Activated T-cell treated with anti-CD3 and anti-CD28 coated beads for 48 hours (primary cell): ENCODE data around the gene SPHK1.
A peak's percentile ranks its signal among the peaks of the same experiment; 100 is the strongest.
"Not testable (repeated sequence)": the region's sequence is repeated elsewhere in the genome, so short reads cannot be mapped to it uniquely, and the experiment has no call there.

Source experiments
- DNase-seq: peaks from one replicate; pipeline ENCODE4 v3.0.0-alpha.2; 2020; ENCODE audit warnings: low read depth

Gene SPHK1, protein sequence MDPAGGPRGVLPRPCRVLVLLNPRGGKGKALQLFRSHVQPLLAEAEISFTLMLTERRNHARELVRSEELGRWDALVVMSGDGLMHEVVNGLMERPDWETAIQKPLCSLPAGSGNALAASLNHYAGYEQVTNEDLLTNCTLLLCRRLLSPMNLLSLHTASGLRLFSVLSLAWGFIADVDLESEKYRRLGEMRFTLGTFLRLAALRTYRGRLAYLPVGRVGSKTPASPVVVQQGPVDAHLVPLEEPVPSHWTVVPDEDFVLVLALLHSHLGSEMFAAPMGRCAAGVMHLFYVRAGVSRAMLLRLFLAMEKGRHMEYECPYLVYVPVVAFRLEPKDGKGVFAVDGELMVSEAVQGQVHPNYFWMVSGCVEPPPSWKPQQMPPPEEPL

GRCh38 chr17:76384222-76384986 is at the start of gene SPHK1:
Gene SPHK1, plus strand, starts transcription at chr17:76384609. Its CDS starts 1,036 bp downstream, at chr17:76385645.
- peak; percentile 77 for DNase-seq

- DNase-seq: no peak
Observed at GRCh38 chr17:76335716-76336381, 48.6 kb upstream of the SPHK1 start.

DNA sequence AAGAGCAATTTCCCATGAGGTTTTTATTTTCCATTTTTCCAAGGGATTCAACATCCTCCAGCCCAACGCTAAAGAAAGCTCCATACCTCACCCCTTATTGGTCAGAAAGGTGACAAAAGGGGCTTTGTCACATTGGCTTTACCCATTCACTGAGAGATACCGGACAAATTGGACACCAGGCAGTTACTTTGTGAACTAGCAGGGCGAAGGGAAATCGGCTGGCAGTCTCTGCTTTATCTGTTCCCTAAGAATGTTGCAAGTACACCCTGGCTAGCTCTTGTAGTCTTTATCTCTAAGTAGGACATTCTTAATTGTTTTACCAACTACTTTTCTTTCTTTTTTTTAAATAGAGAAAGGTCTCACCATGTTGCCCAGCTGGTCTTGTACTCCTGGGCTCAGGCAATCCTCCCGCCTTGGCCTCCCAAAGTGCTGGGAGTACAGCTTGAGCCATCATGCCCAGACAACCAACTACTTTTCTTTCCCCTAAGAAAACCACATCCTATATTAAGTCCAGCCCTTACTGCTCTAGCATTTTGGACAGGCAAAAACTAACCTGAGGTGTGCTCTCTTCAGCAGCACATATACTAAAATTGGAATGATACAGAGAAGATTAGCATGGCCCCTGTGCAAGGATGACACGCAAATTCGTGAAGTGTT is 47.5 kb upstream of the SPHK1 start:
- no peak for DNase-seq

DNA sequence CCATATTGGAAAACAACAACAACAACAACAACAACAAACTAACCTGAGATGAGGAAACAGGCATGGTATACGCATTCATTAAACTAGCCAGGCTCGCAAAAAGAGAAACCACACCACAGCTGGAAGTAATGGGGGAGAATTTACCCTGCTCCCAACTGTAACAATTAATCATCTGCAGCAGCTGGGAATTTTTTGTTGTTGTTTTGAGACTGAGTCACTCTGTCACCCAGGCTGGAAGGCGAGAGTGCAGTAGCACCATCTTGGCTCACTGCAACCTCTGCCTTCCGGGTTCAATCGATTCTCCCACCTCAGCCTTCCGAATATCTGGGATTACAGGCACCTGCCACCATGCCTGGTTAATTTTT is 47.0 kb upstream of the SPHK1 start:
- DNase-seq: no peak

DNA sequence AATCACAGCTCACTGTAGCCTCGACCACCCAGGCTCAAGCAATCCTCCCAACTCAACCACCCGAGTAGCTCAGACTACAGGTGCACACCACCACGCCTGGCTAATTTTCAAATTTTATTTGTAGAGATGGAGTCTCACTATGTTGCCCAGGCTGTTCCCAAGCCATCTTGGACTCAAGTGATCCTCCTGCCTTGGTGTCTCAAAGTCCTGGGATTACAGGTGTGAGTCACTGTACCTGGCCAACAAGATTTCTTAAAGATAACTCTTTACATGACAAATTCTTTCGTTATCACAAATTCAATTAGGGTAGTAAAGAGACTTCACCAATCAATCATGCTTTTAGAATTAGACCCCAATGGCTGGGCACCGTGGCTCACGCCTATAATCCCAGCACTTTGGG is 43.1 kb upstream of the SPHK1 start:
- no peak for DNase-seq

DNA sequence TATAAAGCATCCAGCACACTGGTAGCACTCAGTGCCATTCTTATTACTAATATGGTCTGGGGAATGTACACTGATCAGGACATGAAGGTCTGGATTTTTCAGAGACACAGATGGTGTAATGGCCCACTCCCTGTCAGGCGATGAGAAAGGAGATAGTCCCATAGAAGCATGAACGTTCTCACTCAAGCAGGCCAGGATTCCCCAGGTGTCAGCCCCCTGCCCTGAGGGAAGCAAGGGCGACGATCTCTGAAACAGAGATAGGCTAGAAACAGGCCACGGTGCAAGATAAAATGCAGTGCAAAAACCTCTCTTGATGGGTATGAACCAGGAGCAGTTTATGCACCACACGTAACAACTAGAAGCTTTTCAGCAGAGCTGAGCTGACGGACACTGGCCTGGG is 41.3 kb upstream of the SPHK1 start:
- DNase-seq: no peak

DNA sequence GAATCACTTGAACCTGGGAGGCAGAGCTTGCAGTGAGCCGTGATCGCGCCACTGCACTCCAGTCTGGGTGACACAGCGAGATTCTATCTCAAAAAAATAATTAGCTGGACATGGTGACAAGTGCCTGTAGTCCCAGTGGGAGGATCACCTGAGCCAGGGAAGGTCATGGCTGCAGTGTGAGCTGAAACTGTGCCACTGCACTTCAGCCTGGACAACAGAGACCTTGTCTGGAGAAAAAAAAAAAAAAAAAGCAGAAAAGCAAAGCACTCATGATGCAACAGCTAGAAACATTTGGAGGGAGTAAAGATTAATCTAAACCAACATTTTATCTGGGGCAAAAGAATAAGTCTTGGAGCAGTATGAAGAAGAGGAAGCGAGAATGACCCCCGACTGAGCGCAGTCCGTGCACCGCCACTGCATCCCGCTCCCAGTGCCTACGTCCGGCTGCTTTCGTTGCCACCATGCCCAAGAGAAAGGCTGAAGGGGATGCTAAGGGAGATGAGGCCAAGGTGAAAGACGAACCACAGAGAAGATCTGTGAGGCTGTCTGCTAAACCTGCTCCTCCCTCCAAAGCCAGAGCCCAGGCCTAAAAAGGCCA is 38.9 kb upstream of the SPHK1 start:
- no peak for DNase-seq

DNA sequence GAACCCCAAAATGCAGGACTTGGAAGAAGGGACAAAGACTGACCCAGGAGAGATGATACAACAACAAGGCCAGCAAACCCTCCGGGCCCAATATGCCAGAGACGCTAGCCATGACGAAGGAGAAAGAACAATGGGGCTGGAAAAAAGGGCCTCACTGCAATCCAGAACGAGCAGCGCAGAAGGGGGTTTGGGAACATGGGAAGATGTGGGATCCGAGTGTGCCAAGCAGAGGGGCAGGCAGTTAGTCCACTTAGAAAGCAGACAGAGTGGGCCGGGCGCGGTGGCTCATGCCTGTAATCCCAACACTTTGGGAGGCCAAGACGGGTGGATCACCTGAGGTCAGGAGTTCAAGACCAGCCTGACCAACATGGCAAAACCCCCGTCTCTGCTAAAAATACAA is 37.5 kb upstream of the SPHK1 start:
- DNase-seq: not testable (repeated sequence)

- no peak for DNase-seq
Observed at GRCh38 chr17:76350463-76350862, 33.9 kb upstream of the SPHK1 start.

GRCh38 chr17:76351526-76352071 is 32.8 kb upstream of the SPHK1 start:
- no peak for DNase-seq

GRCh38 chr17:76353004-76353598 is 31.3 kb upstream of the SPHK1 start:
- peak; percentile 9 for DNase-seq

DNA sequence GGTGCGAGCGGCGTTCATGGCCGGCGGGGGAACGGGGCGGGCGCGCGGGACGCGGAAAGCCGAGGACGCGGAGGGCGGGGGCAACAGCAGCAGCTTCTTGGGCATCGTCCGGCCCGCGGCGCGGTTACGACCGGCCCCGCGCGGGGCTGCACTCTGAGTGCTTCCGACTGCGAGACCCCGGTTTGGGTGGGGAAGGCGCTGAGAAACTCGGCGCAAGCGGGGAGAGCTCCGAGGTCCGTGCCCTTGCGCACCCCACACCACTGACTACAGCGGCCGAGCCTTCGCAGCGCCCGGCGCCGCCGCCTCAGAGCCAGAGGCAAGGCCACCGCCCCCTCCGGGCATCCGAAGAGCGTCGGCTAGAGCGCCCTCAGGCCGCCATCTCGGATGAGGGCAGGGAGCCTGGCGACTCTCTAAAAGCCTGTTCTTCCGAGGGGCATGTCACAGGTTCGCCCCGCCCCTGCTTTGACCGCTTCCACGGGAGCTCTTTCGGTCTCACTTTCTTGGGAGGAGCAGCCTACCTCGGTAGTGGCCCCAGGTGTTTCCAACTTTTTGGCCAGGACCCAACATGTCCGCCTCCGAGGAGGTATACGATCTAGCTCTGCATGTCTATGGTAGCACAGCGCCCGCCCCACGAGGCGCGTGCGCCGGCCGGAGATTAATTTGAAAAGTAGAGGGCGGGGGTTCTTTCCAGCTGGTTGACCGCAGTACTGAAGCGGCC is 30.7 kb upstream of the SPHK1 start, which contains the start of gene PRPSAP1:
PRPSAP1 (minus strand) TSS at position 318 of the 718 bp plus-strand sequence; CDS start at position 105, 213 bp downstream.
- peak; percentile 79 for DNase-seq

- DNase-seq: no peak
Observed at GRCh38 chr17:76354317-76354729, 30.1 kb upstream of the SPHK1 start.

DNA sequence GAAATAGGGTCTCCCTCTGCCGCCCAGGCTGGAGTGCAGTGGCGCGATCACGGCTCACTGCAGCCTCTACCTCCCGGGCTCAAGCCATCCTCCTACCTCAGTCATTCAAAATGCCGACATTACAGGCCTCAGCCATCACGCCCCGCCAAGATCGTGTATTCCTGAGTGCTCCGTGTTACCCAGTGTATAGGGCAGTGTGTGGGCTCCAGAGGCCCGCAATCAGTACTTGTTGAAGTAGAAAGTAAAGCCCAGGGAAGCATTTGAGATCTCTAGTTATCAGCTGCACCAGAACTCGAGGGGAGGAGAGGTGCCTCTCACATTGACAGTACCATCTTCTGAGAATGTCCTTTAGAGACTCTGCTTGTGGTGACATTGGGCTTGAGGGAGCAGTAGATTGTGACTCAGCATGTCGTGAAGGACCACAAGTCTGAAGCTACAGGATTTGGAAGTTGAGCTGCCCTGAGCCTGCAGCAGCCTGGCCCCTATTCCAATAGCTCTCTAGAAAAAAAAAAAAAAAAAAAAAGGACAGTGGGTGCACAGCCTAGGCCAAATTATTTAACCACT is 29.6 kb upstream of the SPHK1 start:
- DNase-seq: no peak

GRCh38 chr17:76356803-76357456 is 27.5 kb upstream of the SPHK1 start:
- no peak for DNase-seq

- DNase-seq: no peak
Observed at GRCh38 chr17:76357597-76358158, 26.7 kb upstream of the SPHK1 start.

DNA sequence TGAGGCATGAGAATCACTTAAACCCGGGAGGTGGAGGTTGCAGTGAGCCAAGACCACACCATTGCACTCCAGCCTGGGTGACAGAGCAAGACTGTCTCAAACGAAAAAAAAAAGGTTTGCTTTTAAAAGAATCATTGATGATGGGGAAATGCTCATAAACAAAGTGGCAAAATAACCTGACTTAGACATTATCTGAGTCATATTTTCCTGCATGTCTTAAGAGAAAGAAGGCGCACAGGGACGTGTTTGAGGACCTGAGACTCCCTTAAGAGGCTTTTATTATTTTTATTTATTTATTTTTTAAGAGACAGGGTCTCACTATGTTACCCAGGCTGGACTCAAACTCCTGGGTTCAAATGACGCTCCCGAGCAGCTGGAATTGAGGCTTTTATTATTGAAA is 25.0 kb upstream of the SPHK1 start:
- no peak for DNase-seq

- not testable (repeated sequence) for DNase-seq
Observed at GRCh38 chr17:76359776-76360175, 24.6 kb upstream of the SPHK1 start.

GRCh38 chr17:76360461-76360860 is 23.9 kb upstream of the SPHK1 start:
- DNase-seq: no peak
